ENCODE data around the gene TBC1D4. TPM values are rescaled to one million over a fixed set of nuclear protein-coding genes. Genes with fewer than 3 reads are reported as not detected.

Gene TBC1D4
- total RNA-seq, 4 donors from 2014 or later, result 20.2 to 74.7 (median 30.9) TPM

DNA sequence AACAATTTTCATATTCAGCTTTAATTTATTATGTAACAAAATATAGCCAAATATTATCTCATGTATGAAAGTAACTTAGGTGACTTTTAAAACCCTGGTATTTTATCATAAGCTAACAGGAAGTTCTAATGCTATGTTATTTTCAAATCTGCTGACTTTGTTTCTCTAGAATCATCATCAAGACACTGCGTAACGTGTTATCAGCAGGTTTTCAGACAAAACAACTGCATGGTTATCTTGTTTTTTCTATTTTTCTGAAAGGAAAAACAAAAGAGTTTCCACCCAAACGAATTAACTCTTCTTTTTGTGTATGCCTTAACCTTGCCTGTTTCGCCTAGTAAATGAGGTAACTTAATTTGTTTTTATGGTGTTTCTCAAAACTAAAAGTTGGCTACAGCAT is 156.3 kb downstream of the TBC1D4 start:
- H3K36me3 ChIP-seq, result no peaks in the 10 kb centered on the region
- no peak overlapping the region for H3K4me3 ChIP-seq
- intact Hi-C loops (cut with DNase I; ENCODE audit: low total_unique reads), result no loop called here
- no peaks in the 10 kb centered on the region for H3K9me3 ChIP-seq
- TF ChIP-seq, protein P1, sequence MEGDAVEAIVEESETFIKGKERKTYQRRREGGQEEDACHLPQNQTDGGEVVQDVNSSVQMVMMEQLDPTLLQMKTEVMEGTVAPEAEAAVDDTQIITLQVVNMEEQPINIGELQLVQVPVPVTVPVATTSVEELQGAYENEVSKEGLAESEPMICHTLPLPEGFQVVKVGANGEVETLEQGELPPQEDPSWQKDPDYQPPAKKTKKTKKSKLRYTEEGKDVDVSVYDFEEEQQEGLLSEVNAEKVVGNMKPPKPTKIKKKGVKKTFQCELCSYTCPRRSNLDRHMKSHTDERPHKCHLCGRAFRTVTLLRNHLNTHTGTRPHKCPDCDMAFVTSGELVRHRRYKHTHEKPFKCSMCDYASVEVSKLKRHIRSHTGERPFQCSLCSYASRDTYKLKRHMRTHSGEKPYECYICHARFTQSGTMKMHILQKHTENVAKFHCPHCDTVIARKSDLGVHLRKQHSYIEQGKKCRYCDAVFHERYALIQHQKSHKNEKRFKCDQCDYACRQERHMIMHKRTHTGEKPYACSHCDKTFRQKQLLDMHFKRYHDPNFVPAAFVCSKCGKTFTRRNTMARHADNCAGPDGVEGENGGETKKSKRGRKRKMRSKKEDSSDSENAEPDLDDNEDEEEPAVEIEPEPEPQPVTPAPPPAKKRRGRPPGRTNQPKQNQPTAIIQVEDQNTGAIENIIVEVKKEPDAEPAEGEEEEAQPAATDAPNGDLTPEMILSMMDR (IDR thresholded peaks at IDR 0.05), result no peak
- TF ChIP-seq POLR2A (IDR thresholded peaks at IDR 0.05), result no peak
- H3K4me1 ChIP-seq, result no peaks in the 10 kb centered on the region
- no peak for DNase-seq
- H3K27me3 ChIP-seq, result no peaks in the 10 kb centered on the region
- H3K27ac ChIP-seq, result no peak overlapping the region

DNA sequence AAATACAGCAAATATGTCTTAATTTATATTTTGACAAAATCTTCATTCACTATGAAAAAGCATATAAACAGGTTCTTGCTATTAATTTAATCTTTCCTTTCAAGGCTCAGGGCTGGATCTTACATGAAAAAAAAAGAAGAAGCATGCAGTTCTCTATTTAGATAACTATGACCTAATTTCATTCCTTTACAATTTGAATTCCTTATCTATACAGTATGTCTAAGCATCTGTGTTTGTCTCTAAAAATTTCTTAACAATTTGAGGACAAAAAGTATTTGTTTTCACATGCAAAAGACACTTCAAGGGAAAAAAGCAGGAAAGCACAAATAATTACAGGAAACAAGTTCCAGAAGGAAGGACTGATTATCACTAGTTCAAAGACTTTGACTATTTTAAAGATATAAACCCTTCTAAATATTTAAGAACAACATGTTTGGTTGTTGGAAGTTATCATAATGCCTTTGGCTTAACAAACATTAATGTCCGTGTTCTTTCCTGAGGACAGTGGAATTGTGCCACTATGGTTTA is 157.5 kb downstream of the TBC1D4 start:
- Histone ChIP-seq H3K9me3 (no peaks in the 10 kb centered on the region), H3K27me3 (no peaks in the 10 kb centered on the region), H3K27ac (no peak overlapping the region), H3K4me1 (no peaks in the 10 kb centered on the region), H3K4me3 (no peak overlapping the region), H3K36me3 (no peaks in the 10 kb centered on the region)
- intact Hi-C loops (cut with DNase I; ENCODE audit: low total_unique reads), result no loop called here
- no peak for TF ChIP-seq POLR2A (IDR thresholded peaks at IDR 0.05)
- TF ChIP-seq, protein P1 (IDR thresholded peaks at IDR 0.05), result no peak
- no peak for DNase-seq

DNA sequence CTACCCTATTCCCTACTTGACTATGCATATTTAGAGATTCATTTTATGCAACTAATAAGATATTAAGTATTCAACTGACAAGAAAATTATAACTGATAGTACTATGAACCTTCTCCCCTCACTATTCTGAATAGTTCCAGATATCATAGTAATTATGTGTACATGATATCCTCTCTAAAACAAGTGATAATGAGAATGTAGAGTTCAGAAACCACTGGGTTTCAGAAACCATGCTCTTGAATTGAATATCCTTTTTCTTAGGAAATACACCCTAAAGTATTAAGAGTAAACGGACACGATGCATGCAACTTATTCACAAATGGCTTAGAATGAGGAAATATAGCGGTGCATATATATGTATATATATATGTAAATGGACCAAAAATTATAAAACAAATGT is 160.9 kb downstream of the TBC1D4 start:
- Histone ChIP-seq H3K4me3 (no peak overlapping the region), H3K27me3 (no peaks in the 10 kb centered on the region), H3K36me3 (no peaks in the 10 kb centered on the region), H3K27ac (no peak overlapping the region), H3K4me1 (no peaks in the 10 kb centered on the region), H3K9me3 (no peaks in the 10 kb centered on the region)
- TF ChIP-seq, protein P1 (IDR thresholded peaks at IDR 0.05), result no peak
- no peak for TF ChIP-seq POLR2A (IDR thresholded peaks at IDR 0.05)
- intact Hi-C loops (cut with DNase I; ENCODE audit: low total_unique reads), result no loop called here
- DNase-seq, result no peak

DNA sequence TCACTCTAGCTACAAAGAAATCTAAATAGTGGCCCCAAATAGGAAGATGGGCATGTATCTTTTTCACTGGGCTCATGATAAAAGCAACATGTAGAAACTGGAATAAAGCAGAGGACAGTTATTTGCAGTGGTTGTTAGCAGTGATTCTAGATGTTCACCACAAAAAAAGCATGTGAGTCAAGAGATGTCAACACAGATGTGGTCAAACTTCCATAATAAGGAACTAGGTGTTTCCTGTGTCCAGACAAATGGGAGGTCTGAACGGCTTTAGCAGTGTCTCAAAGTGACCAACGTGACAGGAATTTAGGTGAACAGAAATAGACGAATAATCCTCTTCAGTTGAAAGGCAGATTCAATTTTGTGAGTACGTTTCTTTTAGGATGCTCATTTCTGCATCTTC is 162.7 kb downstream of the TBC1D4 start:
- Histone ChIP-seq H3K27me3 (no peaks in the 10 kb centered on the region), H3K4me1 (no peaks in the 10 kb centered on the region), H3K27ac (no peak overlapping the region), H3K4me3 (no peak overlapping the region), H3K9me3 (no peaks in the 10 kb centered on the region), H3K36me3 (no peaks in the 10 kb centered on the region)
- intact Hi-C loops (cut with DNase I; ENCODE audit: low total_unique reads), result no loop called here
- DNase-seq, result no peak
- TF ChIP-seq POLR2A (IDR thresholded peaks at IDR 0.05), result no peak
- TF ChIP-seq, protein P1 (IDR thresholded peaks at IDR 0.05), result no peak

DNA sequence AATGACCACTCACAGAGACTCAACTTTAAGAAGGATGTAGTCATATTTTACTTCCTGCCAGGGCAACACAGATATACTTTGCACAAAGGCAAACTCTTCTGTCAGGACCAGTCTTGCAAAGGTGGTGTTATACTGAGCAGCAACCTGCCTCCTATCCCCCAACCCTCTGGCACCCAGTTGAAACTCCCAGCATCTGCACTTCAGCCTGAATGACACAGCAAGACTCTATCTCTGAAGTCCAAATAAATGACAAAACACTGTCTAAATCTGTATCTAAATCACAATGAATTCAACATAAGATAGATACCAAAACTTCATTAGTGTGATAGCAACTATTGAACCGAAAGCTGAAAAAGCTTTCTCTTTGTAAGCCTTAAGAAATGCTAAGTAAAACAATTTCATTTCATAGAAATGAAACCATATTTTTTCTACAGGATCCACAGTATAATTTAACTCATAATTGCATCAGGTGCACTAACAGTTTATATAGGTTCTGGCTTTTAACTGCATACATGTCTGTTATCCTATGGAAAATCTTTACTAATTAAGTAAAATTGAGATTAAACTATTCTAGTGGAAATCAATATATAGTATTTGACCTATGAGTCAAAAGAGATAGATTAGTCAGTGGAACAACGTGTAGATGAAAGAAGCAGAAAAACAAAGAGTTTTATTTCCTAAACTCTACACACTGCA is 163.7 kb downstream of the TBC1D4 start:
- no peak for TF ChIP-seq POLR2A (IDR thresholded peaks at IDR 0.05)
- TF ChIP-seq, protein P1 (IDR thresholded peaks at IDR 0.05), result no peak
- no peaks in the 10 kb centered on the region for H3K9me3 ChIP-seq
- H3K4me1 ChIP-seq, result no peaks in the 10 kb centered on the region
- no peak overlapping the region for H3K4me3 ChIP-seq
- DNase-seq, result no peak
- intact Hi-C loops (cut with DNase I; ENCODE audit: low total_unique reads), result no loop called here
- no peak overlapping the region for H3K27ac ChIP-seq
- no peaks in the 10 kb centered on the region for H3K36me3 ChIP-seq
- H3K27me3 ChIP-seq, result no peaks in the 10 kb centered on the region

Measured in uterus (tissue), 4 donors.